HEK293 (cell line): Measurements from ENCODE around the gene LRIT3.

Source experiments
- CTCF ChIA-PET: fragments of 350-600 bp; formaldehyde crosslinking; extraction: SDS; loops from one replicate; lab custom pipeline; 2021; ENCODE audit warnings: antibody characterized with exemption; lab: Yijun Ruan, JAX
- POLR2A ChIA-PET: fragments of 300-600 bp; formaldehyde crosslinking; extraction: SDS; loops from one replicate; lab custom pipeline; 2020; ENCODE audit warnings: antibody characterized with exemption, inconsistent platforms; lab: Yijun Ruan, JAX
- H3K27ac ChIP-seq: fragments of 200-500 bp; sonication (Bioruptor generic); 2 replicates; pipeline ENCODE4 v1.5.1; 2014; ENCODE audit warnings: low read depth, low read length, control low read depth, inconsistent platforms; ENCODE audit errors: extremely low read depth
- H3K36me3 ChIP-seq, 2 experiments: fragments of 200-500 bp in 1 of 2; sonication (Bioruptor generic) in 1 of 2; 1 replicate in 1 of 2; 2 replicates in 1 of 2; pipeline ENCODE4 v1.5.1; 2014 to 2017; ENCODE audit warnings: inconsistent platforms in 2 of 2, low read length in 2 of 2; ENCODE audit not compliant: control insufficient read depth in 2 of 2, insufficient read depth in 1 of 2
- H3K4me1 ChIP-seq: fragments of 200-500 bp; sonication (Bioruptor generic); 2 replicates; pipeline ENCODE4 v1.5.1; 2014; ENCODE audit warnings: mild to moderate bottlenecking, low read length, inconsistent platforms; ENCODE audit not compliant: control insufficient read depth, insufficient read depth
- H3K4me3 ChIP-seq: 2 replicates; pipeline ENCODE4 v1.5.1; 2011; ENCODE audit warnings: low read depth, mild to moderate bottlenecking, control low read depth, low read length, moderate library complexity
- H3K9me3 ChIP-seq: fragments of 200-500 bp; sonication (Bioruptor generic); 2 replicates; pipeline ENCODE4 v1.5.1; 2014; ENCODE audit warnings: low read depth, low read length, inconsistent platforms; ENCODE audit not compliant: control insufficient read depth, insufficient read depth
- GLI4 ChIP-seq: fragments of 450-650 bp; formaldehyde crosslinking; IDR thresholded peaks from 2 replicates; pipeline ENCODE4 v1.5.1; 2016; ENCODE audit warnings: missing biosample characterization, missing genetic modification characterization
- GLIS2 ChIP-seq: fragments of 450-650 bp; formaldehyde crosslinking; IDR thresholded peaks from 2 replicates; pipeline ENCODE4 v1.5.1; 2016; ENCODE audit warnings: missing biosample characterization, missing genetic modification characterization
- KLF10 ChIP-seq: fragments of 450-650 bp; IDR thresholded peaks from 2 replicates; pipeline ENCODE4 v1.5.1; 2018; ENCODE audit warnings: missing biosample characterization, mild to moderate bottlenecking, missing genetic modification characterization
- MZF1 ChIP-seq: fragments of 450-650 bp; formaldehyde crosslinking; IDR thresholded peaks from 2 replicates; pipeline ENCODE4 v1.5.1; 2017; ENCODE audit warnings: missing biosample characterization, missing genetic modification characterization, borderline replicate concordance
- SP7 ChIP-seq: fragments of 450-650 bp; formaldehyde crosslinking; IDR thresholded peaks from 2 replicates; pipeline ENCODE4 v1.5.1; 2016; ENCODE audit warnings: missing biosample characterization, missing genetic modification characterization
- ZBTB7A ChIP-seq: fragments of 450-650 bp; formaldehyde crosslinking; IDR thresholded peaks from 2 replicates; pipeline ENCODE4 v1.5.1; 2016; ENCODE audit warnings: low read depth, missing biosample characterization, missing genetic modification characterization
- ZBTB8A ChIP-seq: fragments of 450-650 bp; formaldehyde crosslinking; IDR thresholded peaks from 2 replicates; pipeline ENCODE4 v1.5.1; 2016; ENCODE audit warnings: missing biosample characterization, missing genetic modification characterization
- ZNF140 ChIP-seq: fragments of 450-650 bp; formaldehyde crosslinking; IDR thresholded peaks from 2 replicates; pipeline ENCODE4 v1.5.1; 2016; ENCODE audit warnings: missing biosample characterization, missing genetic modification characterization
- ZNF146 ChIP-seq: fragments of 450-650 bp; formaldehyde crosslinking; IDR thresholded peaks from 2 replicates; pipeline ENCODE4 v1.5.1; 2016; ENCODE audit warnings: missing biosample characterization, missing genetic modification characterization
- ZNF16 ChIP-seq: fragments of 450-650 bp; formaldehyde crosslinking; IDR thresholded peaks from 2 replicates; pipeline ENCODE4 v1.5.1; 2016; ENCODE audit warnings: low read depth, missing biosample characterization, missing genetic modification characterization
- ZNF184 ChIP-seq: fragments of 450-650 bp; IDR thresholded peaks from 2 replicates; pipeline ENCODE4 v1.5.1; 2018; ENCODE audit warnings: missing biosample characterization, mild to moderate bottlenecking, missing genetic modification characterization
- ZNF221 ChIP-seq: fragments of 450-650 bp; formaldehyde crosslinking; IDR thresholded peaks from 2 replicates; pipeline ENCODE4 v1.5.1; 2017; ENCODE audit warnings: missing biosample characterization, missing genetic modification characterization, borderline replicate concordance
- ZNF223 ChIP-seq: fragments of 450-650 bp; formaldehyde crosslinking; IDR thresholded peaks from 2 replicates; pipeline ENCODE4 v1.5.1; 2016; ENCODE audit warnings: missing biosample characterization, missing genetic modification characterization
- ZNF23 ChIP-seq: fragments of 450-650 bp; formaldehyde crosslinking; IDR thresholded peaks from 2 replicates; pipeline ENCODE4 v1.5.1; 2016; ENCODE audit warnings: missing biosample characterization, missing genetic modification characterization, borderline replicate concordance
- ZNF239 ChIP-seq: fragments of 450-650 bp; formaldehyde crosslinking; IDR thresholded peaks from 2 replicates; pipeline ENCODE4 v1.5.1; 2016; ENCODE audit warnings: missing biosample characterization, missing genetic modification characterization
- ZNF350 ChIP-seq: fragments of 450-650 bp; formaldehyde crosslinking; IDR thresholded peaks from 2 replicates; pipeline ENCODE4 v1.5.0; 2017; ENCODE audit warnings: missing biosample characterization, mild to moderate bottlenecking, missing genetic modification characterization
- ZNF544 ChIP-seq: fragments of 450-650 bp; formaldehyde crosslinking; IDR thresholded peaks from 2 replicates; pipeline ENCODE4 v1.5.0; 2017; ENCODE audit warnings: missing biosample characterization, missing genetic modification characterization
- ZNF560 ChIP-seq: fragments of 450-650 bp; formaldehyde crosslinking; IDR thresholded peaks from 2 replicates; pipeline ENCODE4 v1.5.1; 2017; ENCODE audit warnings: missing biosample characterization, missing genetic modification characterization, borderline replicate concordance
- ZNF610 ChIP-seq: fragments of 450-650 bp; formaldehyde crosslinking; IDR thresholded peaks from 2 replicates; pipeline ENCODE4 v1.5.1; 2016; ENCODE audit warnings: missing biosample characterization, missing genetic modification characterization, borderline replicate concordance
- ZNF830 ChIP-seq: fragments of 450-650 bp; IDR thresholded peaks from 2 replicates; pipeline ENCODE4 v1.5.0; 2018; ENCODE audit warnings: missing biosample characterization, missing genetic modification characterization, low read depth, mild to moderate bottlenecking, moderate library complexity
- TF ChIP-seq, protein P1 (sequence below): IDR thresholded peaks from 2 replicates; pipeline ENCODE4 v1.6.1; 2011; ENCODE audit warnings: mild to moderate bottlenecking, low read depth, low read length, borderline replicate concordance
- TF ChIP-seq, protein P2 (sequence below): fragments of 450-650 bp; formaldehyde crosslinking; IDR thresholded peaks from 2 replicates; pipeline ENCODE4 v1.5.1; 2016; ENCODE audit warnings: missing biosample characterization, missing genetic modification characterization
- TF ChIP-seq, protein P3 (sequence below): fragments of 450-650 bp; formaldehyde crosslinking; IDR thresholded peaks from 2 replicates; pipeline ENCODE4 v1.5.1; 2016; ENCODE audit warnings: missing biosample characterization, missing genetic modification characterization
- TF ChIP-seq, protein P4 (sequence below): fragments of 450-650 bp; IDR thresholded peaks from 2 replicates; pipeline ENCODE4 v1.5.1; 2018; ENCODE audit warnings: missing biosample characterization, missing genetic modification characterization
- TF ChIP-seq, protein P5 (sequence below): fragments of 450-650 bp; formaldehyde crosslinking; IDR thresholded peaks from 2 replicates; pipeline ENCODE4 v1.5.1; 2016; ENCODE audit warnings: missing biosample characterization, missing genetic modification characterization

Gene LRIT3

DNA sequence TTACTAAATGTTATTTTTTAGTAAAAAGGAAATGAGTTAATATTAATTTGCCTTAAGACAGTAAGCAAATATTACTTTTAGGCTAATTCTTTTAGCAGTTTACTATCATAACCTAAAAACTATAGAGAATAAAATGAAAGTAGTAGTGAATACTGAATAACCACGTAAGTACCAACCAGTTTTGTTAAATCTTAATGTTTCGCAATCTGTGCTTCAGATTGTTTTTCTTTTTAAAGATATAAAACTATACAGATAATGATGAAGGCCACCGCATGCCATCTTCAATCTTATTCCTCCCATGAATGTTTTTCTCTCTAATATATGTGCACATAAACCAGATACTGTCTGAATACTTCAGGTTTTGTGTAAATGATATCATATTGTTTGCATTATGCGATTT, 14.2 kb upstream of the LRIT3 start:
- TF ChIP-seq ZNF830 (no peak), ZNF544 (no peak), KLF10 (no peak), ZNF221 (tag by site-specific recombination) (no peak), ZNF23 (tag by site-specific recombination) (no peak), ZNF140 (tag by site-specific recombination) (no peak), ZNF184 (no peak), GLI4 (no peak), ZBTB7A (tag by site-specific recombination) (no peak), ZNF239 (tag by site-specific recombination) (no peak), ZNF16 (no peak), GLIS2 (tag by site-specific recombination) (no peak)
- TF ChIP-seq, protein P1, sequence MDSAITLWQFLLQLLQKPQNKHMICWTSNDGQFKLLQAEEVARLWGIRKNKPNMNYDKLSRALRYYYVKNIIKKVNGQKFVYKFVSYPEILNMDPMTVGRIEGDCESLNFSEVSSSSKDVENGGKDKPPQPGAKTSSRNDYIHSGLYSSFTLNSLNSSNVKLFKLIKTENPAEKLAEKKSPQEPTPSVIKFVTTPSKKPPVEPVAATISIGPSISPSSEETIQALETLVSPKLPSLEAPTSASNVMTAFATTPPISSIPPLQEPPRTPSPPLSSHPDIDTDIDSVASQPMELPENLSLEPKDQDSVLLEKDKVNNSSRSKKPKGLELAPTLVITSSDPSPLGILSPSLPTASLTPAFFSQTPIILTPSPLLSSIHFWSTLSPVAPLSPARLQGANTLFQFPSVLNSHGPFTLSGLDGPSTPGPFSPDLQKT, result no peak
- no peak overlapping the region for H3K4me3 ChIP-seq
- ChIA-PET CTCF (no interaction called here), POLR2A (no interaction called here)
- no peaks in the 10 kb centered on the region for H3K9me3 ChIP-seq
- peaks cover 0 to under 1% of the 10 kb centered on the region in 2 experiments; a peak in 1 of 3 replicates for H3K36me3 ChIP-seq
- H3K4me1 ChIP-seq, result no peaks in the 10 kb centered on the region
- H3K27ac ChIP-seq, result no peak overlapping the region

DNA sequence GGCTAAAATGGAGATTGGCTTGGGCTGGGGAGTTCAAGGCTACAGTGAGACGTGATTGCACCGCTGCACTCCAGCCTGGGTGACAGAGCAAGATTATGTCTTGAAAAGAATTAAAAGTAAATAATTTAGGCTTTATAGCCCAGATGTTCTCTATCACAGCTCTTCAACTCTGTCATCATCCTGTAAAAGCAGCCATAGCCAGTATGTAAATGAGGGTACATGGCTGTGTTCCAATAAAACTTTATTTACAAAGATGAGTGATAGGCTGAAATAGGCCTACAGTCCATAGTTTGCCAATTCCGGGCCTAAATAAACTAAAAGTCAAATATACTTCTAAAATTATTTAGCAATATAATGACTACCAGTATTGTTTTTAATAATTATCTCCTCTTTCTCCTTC, 10.9 kb upstream of the LRIT3 start:
- POLR2A ChIA-PET, result no interaction called here
- Histone ChIP-seq H3K36me3 (no peaks in the 10 kb centered on the region), H3K4me3 (no peak overlapping the region), H3K9me3 (no peaks in the 10 kb centered on the region), H3K4me1 (no peaks in the 10 kb centered on the region), H3K27ac (no peak overlapping the region)
- CTCF ChIA-PET, result interaction anchor here (1.5 kb wide), 1 partner anchor 10 kb away, joined by 5 read pairs; no protein-coding TSS in a partner anchor
- TF ChIP-seq, protein P2, sequence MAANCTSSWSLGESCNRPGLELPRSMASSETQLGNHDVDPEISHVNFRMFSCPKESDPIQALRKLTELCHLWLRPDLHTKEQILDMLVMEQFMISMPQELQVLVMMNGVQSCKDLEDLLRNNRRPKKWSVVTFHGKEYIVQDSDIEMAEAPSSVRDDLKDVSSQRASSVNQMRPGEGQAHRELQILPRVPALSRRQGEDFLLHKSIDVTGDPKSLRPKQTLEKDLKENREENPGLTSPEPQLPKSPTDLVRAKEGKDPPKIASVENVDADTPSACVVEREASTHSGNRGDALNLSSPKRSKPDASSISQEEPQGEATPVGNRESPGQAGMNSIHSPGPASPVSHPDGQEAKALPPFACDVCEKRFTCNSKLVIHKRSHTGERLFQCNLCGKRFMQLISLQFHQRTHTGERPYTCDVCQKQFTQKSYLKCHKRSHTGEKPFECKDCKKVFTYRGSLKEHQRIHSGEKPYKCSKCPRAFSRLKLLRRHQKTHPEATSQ (tag by site-specific recombination), result no peak
- no peak for TF ChIP-seq ZNF610
- TF ChIP-seq ZBTB8A (tag by site-specific recombination), result no peak
- TF ChIP-seq ZNF350 (tag by site-specific recombination), result no peak
- TF ChIP-seq SP7 (tag by site-specific recombination), result no peak
- TF ChIP-seq MZF1 (tag by site-specific recombination), result no peak
- TF ChIP-seq, protein P1, result no peak
- TF ChIP-seq, protein P3, sequence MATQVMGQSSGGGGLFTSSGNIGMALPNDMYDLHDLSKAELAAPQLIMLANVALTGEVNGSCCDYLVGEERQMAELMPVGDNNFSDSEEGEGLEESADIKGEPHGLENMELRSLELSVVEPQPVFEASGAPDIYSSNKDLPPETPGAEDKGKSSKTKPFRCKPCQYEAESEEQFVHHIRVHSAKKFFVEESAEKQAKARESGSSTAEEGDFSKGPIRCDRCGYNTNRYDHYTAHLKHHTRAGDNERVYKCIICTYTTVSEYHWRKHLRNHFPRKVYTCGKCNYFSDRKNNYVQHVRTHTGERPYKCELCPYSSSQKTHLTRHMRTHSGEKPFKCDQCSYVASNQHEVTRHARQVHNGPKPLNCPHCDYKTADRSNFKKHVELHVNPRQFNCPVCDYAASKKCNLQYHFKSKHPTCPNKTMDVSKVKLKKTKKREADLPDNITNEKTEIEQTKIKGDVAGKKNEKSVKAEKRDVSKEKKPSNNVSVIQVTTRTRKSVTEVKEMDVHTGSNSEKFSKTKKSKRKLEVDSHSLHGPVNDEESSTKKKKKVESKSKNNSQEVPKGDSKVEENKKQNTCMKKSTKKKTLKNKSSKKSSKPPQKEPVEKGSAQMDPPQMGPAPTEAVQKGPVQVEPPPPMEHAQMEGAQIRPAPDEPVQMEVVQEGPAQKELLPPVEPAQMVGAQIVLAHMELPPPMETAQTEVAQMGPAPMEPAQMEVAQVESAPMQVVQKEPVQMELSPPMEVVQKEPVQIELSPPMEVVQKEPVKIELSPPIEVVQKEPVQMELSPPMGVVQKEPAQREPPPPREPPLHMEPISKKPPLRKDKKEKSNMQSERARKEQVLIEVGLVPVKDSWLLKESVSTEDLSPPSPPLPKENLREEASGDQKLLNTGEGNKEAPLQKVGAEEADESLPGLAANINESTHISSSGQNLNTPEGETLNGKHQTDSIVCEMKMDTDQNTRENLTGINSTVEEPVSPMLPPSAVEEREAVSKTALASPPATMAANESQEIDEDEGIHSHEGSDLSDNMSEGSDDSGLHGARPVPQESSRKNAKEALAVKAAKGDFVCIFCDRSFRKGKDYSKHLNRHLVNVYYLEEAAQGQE (tag by site-specific recombination), result no peak
- TF ChIP-seq ZNF560 (tag by site-specific recombination), result no peak
- TF ChIP-seq ZNF146 (tag by site-specific recombination), result no peak
- TF ChIP-seq, protein P4, sequence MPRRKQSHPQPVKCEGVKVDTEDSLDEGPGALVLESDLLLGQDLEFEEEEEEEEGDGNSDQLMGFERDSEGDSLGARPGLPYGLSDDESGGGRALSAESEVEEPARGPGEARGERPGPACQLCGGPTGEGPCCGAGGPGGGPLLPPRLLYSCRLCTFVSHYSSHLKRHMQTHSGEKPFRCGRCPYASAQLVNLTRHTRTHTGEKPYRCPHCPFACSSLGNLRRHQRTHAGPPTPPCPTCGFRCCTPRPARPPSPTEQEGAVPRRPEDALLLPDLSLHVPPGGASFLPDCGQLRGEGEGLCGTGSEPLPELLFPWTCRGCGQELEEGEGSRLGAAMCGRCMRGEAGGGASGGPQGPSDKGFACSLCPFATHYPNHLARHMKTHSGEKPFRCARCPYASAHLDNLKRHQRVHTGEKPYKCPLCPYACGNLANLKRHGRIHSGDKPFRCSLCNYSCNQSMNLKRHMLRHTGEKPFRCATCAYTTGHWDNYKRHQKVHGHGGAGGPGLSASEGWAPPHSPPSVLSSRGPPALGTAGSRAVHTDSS (tag by site-specific recombination), result no peak
- TF ChIP-seq, protein P5, sequence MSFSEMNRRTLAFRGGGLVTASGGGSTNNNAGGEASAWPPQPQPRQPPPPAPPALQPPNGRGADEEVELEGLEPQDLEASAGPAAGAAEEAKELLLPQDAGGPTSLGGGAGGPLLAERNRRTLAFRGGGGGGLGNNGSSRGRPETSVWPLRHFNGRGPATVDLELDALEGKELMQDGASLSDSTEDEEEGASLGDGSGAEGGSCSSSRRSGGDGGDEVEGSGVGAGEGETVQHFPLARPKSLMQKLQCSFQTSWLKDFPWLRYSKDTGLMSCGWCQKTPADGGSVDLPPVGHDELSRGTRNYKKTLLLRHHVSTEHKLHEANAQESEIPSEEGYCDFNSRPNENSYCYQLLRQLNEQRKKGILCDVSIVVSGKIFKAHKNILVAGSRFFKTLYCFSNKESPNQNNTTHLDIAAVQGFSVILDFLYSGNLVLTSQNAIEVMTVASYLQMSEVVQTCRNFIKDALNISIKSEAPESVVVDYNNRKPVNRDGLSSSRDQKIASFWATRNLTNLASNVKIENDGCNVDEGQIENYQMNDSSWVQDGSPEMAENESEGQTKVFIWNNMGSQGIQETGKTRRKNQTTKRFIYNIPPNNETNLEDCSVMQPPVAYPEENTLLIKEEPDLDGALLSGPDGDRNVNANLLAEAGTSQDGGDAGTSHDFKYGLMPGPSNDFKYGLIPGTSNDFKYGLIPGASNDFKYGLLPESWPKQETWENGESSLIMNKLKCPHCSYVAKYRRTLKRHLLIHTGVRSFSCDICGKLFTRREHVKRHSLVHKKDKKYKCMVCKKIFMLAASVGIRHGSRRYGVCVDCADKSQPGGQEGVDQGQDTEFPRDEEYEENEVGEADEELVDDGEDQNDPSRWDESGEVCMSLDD (tag by site-specific recombination), result no peak
- no peak for TF ChIP-seq ZNF223 (tag by site-specific recombination)
